GM12865 (cell line): Measurements from ENCODE around the gene DEPDC5.

ENCODE experiments used
- DNase-seq: peaks from one replicate; pipeline ENCODE4 v3.0.0; 2010; ENCODE audit warnings: low read depth
- H3K4me3 ChIP-seq: 2 replicates; pipeline ENCODE4 v1.5.1; 2011; ENCODE audit warnings: mild to moderate bottlenecking, low read depth, low read length, control low read depth
- TF ChIP-seq, protein P1 (sequence below): IDR thresholded peaks from 2 replicates; pipeline ENCODE4 v1.5.1; 2011; ENCODE audit warnings: low read length, control low read depth, low read depth, inconsistent platforms; ENCODE audit not compliant: insufficient read depth; ENCODE audit errors: missing control alignments

The DEPDC5 gene

GRCh38 chr22:31818481-31819392 is 64.9 kb downstream of the DEPDC5 start:
- H3K4me3 ChIP-seq, result no peak overlapping the region
- TF ChIP-seq, protein P1, sequence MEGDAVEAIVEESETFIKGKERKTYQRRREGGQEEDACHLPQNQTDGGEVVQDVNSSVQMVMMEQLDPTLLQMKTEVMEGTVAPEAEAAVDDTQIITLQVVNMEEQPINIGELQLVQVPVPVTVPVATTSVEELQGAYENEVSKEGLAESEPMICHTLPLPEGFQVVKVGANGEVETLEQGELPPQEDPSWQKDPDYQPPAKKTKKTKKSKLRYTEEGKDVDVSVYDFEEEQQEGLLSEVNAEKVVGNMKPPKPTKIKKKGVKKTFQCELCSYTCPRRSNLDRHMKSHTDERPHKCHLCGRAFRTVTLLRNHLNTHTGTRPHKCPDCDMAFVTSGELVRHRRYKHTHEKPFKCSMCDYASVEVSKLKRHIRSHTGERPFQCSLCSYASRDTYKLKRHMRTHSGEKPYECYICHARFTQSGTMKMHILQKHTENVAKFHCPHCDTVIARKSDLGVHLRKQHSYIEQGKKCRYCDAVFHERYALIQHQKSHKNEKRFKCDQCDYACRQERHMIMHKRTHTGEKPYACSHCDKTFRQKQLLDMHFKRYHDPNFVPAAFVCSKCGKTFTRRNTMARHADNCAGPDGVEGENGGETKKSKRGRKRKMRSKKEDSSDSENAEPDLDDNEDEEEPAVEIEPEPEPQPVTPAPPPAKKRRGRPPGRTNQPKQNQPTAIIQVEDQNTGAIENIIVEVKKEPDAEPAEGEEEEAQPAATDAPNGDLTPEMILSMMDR, result no peak
- no peak for DNase-seq

- no peak overlapping the region for H3K4me3 ChIP-seq
- DNase-seq, result no peak
- TF ChIP-seq, protein P1, result no peak
Observed at GRCh38 chr22:31820655-31821054, 66.8 kb downstream of the DEPDC5 start.

GRCh38 chr22:31821572-31821971 is 67.8 kb downstream of the DEPDC5 start:
- DNase-seq, result no peak
- no peak overlapping the region for H3K4me3 ChIP-seq
- TF ChIP-seq, protein P1, result no peak

- no peak for DNase-seq
- TF ChIP-seq, protein P1, result no peak
- no peak overlapping the region for H3K4me3 ChIP-seq
Observed at GRCh38 chr22:31822523-31822922, 68.7 kb downstream of the DEPDC5 start.

- TF ChIP-seq, protein P1, result no peak
- no peak for DNase-seq
- H3K4me3 ChIP-seq, result no peak overlapping the region
Observed at GRCh38 chr22:31825513-31825912, 71.7 kb downstream of the DEPDC5 start.

GRCh38 chr22:31826443-31826842 is 72.6 kb downstream of the DEPDC5 start:
- no peak for DNase-seq
- TF ChIP-seq, protein P1, result no peak
- no peak overlapping the region for H3K4me3 ChIP-seq
